ENCODE data around the gene MYH9. TPM values are rescaled to one million over a fixed set of nuclear protein-coding genes. Genes with fewer than 3 reads are reported as not detected.

Gene MYH9
- total and polyA plus RNA-seq, 4 donors: 184 to 667 (median 332) TPM

DNA sequence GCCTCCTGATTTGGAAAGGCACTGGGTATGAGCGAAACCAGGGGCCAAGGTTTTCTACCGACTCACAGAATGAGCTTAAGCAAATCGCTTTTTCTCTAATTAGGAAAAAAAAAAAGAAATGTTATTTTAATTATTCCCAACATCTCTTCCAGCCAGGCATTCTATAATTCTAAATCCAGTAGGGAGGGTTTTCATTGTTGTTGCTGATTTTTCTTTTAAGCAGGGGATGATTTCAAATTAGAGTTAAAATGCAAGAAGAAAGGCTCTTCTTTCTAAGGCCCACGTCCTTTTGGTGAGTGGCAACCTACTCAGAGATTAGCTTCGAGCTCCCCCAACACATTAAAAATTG lies 8.9 kb downstream of the MYH9 start:
- Histone ChIP-seq H3K27ac (ENCODE audit: low read depth in 1 of 2, low read length in 1 of 2) (peak overlapping the region in 1 of 2 donors; percentile 60), H3K9ac (ENCODE audit: insufficient read depth in 1 of 2, low read length in 2 of 2) (peak overlapping the region in 1 of 2 donors; percentile 7), H3K27me3 (ENCODE audit: control insufficient read depth in 3 of 3, insufficient read depth in 3 of 3, low read length in 2 of 3) (no peaks in the 10 kb centered on the region), H3K4me1 (ENCODE audit: control insufficient read depth in 5 of 5, insufficient read depth in 5 of 5, low read length in 5 of 5) (peaks cover 3 to 46% (median 12%) of the 10 kb centered on the region in 5 donors), H3K4me3 (no peak overlapping the region), H3K36me3 (ENCODE audit: control insufficient read depth in 4 of 4, insufficient read depth in 4 of 4, low read length in 4 of 4) (peaks cover 0 to 19% (median 2%) of the 10 kb centered on the region in 4 donors), H3K9me3 (ENCODE audit: control insufficient read depth in 4 of 4, insufficient read depth in 3 of 4, low read length in 3 of 4) (no peaks in the 10 kb centered on the region)
- TF ChIP-seq, protein P1, sequence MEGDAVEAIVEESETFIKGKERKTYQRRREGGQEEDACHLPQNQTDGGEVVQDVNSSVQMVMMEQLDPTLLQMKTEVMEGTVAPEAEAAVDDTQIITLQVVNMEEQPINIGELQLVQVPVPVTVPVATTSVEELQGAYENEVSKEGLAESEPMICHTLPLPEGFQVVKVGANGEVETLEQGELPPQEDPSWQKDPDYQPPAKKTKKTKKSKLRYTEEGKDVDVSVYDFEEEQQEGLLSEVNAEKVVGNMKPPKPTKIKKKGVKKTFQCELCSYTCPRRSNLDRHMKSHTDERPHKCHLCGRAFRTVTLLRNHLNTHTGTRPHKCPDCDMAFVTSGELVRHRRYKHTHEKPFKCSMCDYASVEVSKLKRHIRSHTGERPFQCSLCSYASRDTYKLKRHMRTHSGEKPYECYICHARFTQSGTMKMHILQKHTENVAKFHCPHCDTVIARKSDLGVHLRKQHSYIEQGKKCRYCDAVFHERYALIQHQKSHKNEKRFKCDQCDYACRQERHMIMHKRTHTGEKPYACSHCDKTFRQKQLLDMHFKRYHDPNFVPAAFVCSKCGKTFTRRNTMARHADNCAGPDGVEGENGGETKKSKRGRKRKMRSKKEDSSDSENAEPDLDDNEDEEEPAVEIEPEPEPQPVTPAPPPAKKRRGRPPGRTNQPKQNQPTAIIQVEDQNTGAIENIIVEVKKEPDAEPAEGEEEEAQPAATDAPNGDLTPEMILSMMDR (IDR thresholded peaks at IDR 0.05; ENCODE audit: control extremely low read depth, extremely low read depth): no peak
- 63 to 78% methylated on average over 5 of the region's 5 CpGs for WGBS, 2 donors
- DNase-seq (no peak), ATAC-seq (ENCODE audit: insufficient read depth, low FRiP score) (no peak)

DNA sequence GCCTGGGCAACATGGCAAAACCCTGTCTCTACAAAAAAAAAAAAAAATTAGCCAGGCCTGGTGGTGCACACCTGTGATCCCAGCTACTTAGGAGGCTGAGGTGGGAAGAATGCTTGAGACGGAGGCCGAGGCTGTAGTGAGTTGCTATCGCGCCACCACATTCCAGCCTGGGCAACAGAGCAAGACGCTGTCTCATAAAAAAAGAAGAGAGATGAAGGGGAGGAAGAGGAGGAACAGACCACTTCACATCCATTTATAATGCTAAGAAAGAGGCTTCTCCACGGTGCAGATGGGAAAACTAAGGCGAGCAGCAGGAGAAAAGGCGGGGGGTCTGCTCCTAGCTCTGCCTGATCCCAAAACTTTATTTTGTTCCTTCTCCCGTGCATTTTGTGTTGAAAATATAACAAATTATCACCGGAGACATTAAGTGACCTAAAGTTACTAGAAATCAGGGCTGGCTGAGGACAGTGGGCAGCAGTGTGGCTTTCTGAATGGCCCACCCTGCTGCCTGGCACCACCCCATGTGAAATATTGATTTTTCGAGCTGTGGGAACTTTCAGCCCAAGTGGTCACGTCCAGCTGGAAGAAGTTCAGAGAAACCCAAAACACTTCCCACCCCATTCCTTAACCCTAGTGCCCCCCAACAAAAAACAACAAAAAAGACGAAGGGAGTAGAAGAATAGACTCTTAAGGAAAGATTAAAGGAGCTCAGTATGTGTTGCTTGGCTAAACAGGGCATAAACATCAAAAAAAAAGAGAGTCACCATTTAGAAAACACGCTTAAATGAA lies 9.5 kb downstream of the MYH9 start:
- ATAC-seq (ENCODE audit: insufficient read depth, low FRiP score) (no peak), DNase-seq (peak; percentile 40 to 82 (median 75))
- Histone ChIP-seq H3K4me3 (no peak overlapping the region), H3K9ac (ENCODE audit: insufficient read depth in 1 of 2, low read length in 2 of 2) (peak overlapping the region in 1 of 2 donors; percentile 7), H3K36me3 (ENCODE audit: control insufficient read depth in 4 of 4, insufficient read depth in 4 of 4, low read length in 4 of 4) (peaks cover 0 to 19% (median 2%) of the 10 kb centered on the region in 4 donors), H3K27me3 (ENCODE audit: control insufficient read depth in 3 of 3, insufficient read depth in 3 of 3, low read length in 2 of 3) (no peaks in the 10 kb centered on the region), H3K4me1 (ENCODE audit: control insufficient read depth in 5 of 5, insufficient read depth in 5 of 5, low read length in 5 of 5) (peaks cover 5 to 45% (median 18%) of the 10 kb centered on the region in 5 donors), H3K9me3 (ENCODE audit: control insufficient read depth in 4 of 4, insufficient read depth in 3 of 4, low read length in 3 of 4) (no peaks in the 10 kb centered on the region), H3K27ac (ENCODE audit: low read depth in 1 of 2, low read length in 1 of 2) (peak overlapping the region; percentile 27 to 80)
- 61 to 72% methylated on average over 14 of the region's 14 CpGs for WGBS, 2 donors
- TF ChIP-seq, protein P1 (IDR thresholded peaks at IDR 0.05; ENCODE audit: control extremely low read depth, extremely low read depth): no peak

DNA sequence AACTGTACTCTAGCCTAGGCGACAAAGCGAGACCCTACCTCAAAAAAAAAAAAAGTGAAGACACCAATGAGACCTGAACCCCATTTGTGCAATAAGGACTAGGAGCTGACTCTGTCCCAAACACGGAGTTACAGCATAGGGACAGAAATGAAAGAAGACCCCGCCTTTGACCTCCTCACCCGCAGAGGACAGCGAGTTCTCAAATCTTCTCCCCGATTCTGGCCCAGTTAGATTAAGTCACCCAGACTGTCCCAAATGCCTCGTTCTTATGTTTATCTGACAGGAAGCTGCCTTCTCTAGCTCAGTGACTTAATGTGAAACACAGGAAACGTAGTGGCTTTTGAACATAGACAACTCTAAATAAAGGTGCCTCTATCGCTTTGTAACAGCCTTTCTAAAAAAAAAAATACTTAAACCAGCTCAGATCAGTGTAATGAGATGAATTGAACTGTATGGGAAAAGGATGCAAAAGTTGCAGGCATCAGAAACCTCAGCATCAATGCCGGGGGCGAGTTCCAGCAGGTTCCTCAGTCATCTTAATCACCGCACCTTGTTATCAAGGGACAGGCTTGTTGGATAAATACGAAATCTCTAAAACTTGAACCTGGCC lies 10.6 kb downstream of the MYH9 start:
- Histone ChIP-seq H3K36me3 (ENCODE audit: control insufficient read depth in 4 of 4, insufficient read depth in 4 of 4, low read length in 4 of 4) (peaks cover 0 to 13% (median 2%) of the 10 kb centered on the region in 4 donors), H3K4me1 (ENCODE audit: control insufficient read depth in 5 of 5, insufficient read depth in 5 of 5, low read length in 5 of 5) (peaks cover 15 to 46% (median 30%) of the 10 kb centered on the region in 5 donors), H3K27ac (ENCODE audit: low read depth in 1 of 2, low read length in 1 of 2) (peak overlapping the region; percentile 25 to 87), H3K27me3 (ENCODE audit: control insufficient read depth in 3 of 3, insufficient read depth in 3 of 3, low read length in 2 of 3) (no peaks in the 10 kb centered on the region), H3K9ac (ENCODE audit: insufficient read depth in 1 of 2, low read length in 2 of 2) (no peak overlapping the region), H3K4me3 (no peak overlapping the region), H3K9me3 (ENCODE audit: control insufficient read depth in 4 of 4, insufficient read depth in 3 of 4, low read length in 3 of 4) (no peaks in the 10 kb centered on the region)
- TF ChIP-seq, protein P1 (IDR thresholded peaks at IDR 0.05; ENCODE audit: control extremely low read depth, extremely low read depth): no peak
- no peak for DNase-seq
- 26 to 42% methylated on average over 14 of the region's 14 CpGs for WGBS, 2 donors
- no peak for ATAC-seq (ENCODE audit: insufficient read depth, low FRiP score)

All from lung (tissue), 12 donors.